A673 (cell line): ENCODE results near the gene SELENBP1. TPM values are rescaled to one million over a fixed set of nuclear protein-coding genes. Genes with fewer than 3 reads are reported as not detected.

ENCODE experiments used
- BruUV-seq: library from RNA; stranded (reverse); fragments of 400-500 nt; replicated peaks from 2 replicates; lab custom pipeline; 2021; lab: Mats Ljungman, UMichigan
- CTCF ChIA-PET: fragments of 300-600 bp; sonication (Branson Sonifier 250); formaldehyde crosslinking; loops from one replicate; lab custom pipeline; 2022; ENCODE audit warnings: antibody characterized with exemption; lab: Charles Lee
- POLR2A ChIA-PET: fragments of 300-600 bp; sonication (Branson Sonifier 250); formaldehyde crosslinking; loops from one replicate; lab custom pipeline; 2022; ENCODE audit warnings: antibody characterized with exemption; ENCODE audit not compliant: low non-redundant PET; lab: Charles Lee
- DNase-seq: peaks from one replicate; pipeline ENCODE4 v3.0.0-alpha.2; 2015; ENCODE audit warnings: low spot score
- H3K27ac ChIP-seq: fragments of 200-600 bp; sonication (generic); 2 replicates; pipeline ENCODE4 v1.5.1; 2016; ENCODE audit warnings: mixed run types, low read depth, mild to moderate bottlenecking, mixed read lengths, antibody characterized with exemption, low read length; ENCODE audit not compliant: poor library complexity, severe bottlenecking
- H3K27me3 ChIP-seq: fragments of 200-600 bp; sonication (generic); replicated peaks from 2 replicates; pipeline ENCODE4 v1.6.1; 2017; ENCODE audit warnings: mixed run types, low read depth, mild to moderate bottlenecking, mixed read lengths, antibody characterized with exemption, low read length; ENCODE audit not compliant: insufficient read depth, poor library complexity
- H3K36me3 ChIP-seq: fragments of 200-600 bp; sonication (generic); 2 replicates; pipeline ENCODE4 v1.6.1; 2016; ENCODE audit warnings: mixed run types, mild to moderate bottlenecking, mixed read lengths, antibody characterized with exemption, low read length; ENCODE audit not compliant: insufficient read depth, poor library complexity, severe bottlenecking
- H3K4me1 ChIP-seq: fragments of 200-600 bp; sonication (generic); 2 replicates; pipeline ENCODE4 v1.6.1; 2017; ENCODE audit warnings: mixed run types, mild to moderate bottlenecking, mixed read lengths, antibody characterized with exemption, low read length; ENCODE audit not compliant: insufficient read depth, poor library complexity, severe bottlenecking
- H3K4me3 ChIP-seq: fragments of 200-600 bp; sonication (generic); 2 replicates; pipeline ENCODE4 v1.5.1; 2016; ENCODE audit warnings: low read depth, mixed run types, mild to moderate bottlenecking, mixed read lengths, low read length; ENCODE audit not compliant: poor library complexity, severe bottlenecking
- H3K9me3 ChIP-seq: fragments of 200-600 bp; sonication (generic); 2 replicates; pipeline ENCODE4 v1.6.1; 2016; ENCODE audit warnings: mixed run types, low read depth, mild to moderate bottlenecking, mixed read lengths, antibody characterized with exemption, low read length; ENCODE audit not compliant: poor library complexity, severe bottlenecking
- EZH2 ChIP-seq: fragments of 200-600 bp; sonication (generic); IDR thresholded peaks from 2 replicates; pipeline ENCODE4 v1.6.1; 2017; ENCODE audit warnings: borderline replicate concordance, low read depth, mild to moderate bottlenecking, mixed read lengths, antibody characterized with exemption, low read length; ENCODE audit not compliant: poor library complexity, severe bottlenecking
- intact Hi-C: fragments of 100-400 bp; cut with micrococcal nuclease; formaldehyde crosslinking; loops from one replicate; pipeline ENCODE4 v1.10.0; 2022; ENCODE audit not compliant: unreplicated experiment
- total RNA-seq: library from RNA; stranded (reverse); gene quantifications from 2 replicates; pipeline ENCODE4 v1.2.3, GENCODE V29; 2021
- TF ChIP-seq, protein P1 (sequence below): fragments of 300-800, 200-600 bp; sonication (generic); conservative IDR thresholded peaks from 2 replicates; pipeline ENCODE4 v1.5.1; 2017; ENCODE audit warnings: low read depth, mild to moderate bottlenecking, antibody characterized with exemption, low read length, moderate library complexity, mixed read lengths

SELENBP1 gene
- total RNA-seq, 1 experiment from 2014 or later, result not detected

DNA sequence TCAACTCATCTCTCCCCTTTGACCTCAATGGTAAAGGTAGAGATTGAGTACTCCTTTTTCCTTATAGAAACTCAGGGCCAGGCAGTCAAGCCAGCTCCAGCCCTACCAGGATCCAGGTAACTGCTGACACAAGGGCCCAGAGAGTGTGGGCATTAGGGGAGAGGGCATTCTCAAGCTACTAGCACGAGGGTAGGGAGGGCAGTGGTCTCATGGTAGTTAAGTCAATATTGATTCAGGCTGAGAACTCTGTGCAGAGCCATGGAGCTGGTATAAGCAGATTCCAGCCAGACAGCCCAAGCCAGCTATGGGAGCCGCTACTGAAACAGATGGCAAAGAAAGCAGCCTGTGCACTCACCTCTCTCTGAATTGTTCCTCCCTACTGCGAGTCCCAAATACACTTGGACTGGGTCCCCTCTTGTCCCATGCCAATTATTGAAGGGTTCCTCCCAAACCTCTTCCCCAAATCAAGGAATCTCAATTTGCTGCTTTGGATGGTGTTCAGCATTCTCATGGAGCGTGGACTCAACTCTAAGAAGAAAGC is 48.0 kb downstream of the SELENBP1 start:
- intact Hi-C loops, result no loop called here
- Histone ChIP-seq H3K4me3 (no peak overlapping the region), H3K36me3 (peaks cover 21% of the 10 kb centered on the region), H3K27ac (no peak overlapping the region), H3K27me3 (no peaks in the 10 kb centered on the region), H3K4me1 (peaks cover 8% of the 10 kb centered on the region), H3K9me3 (no peaks in the 10 kb centered on the region)
- DNase-seq, result no peak
- ChIA-PET CTCF (no interaction called here), POLR2A (no interaction called here)
- TF ChIP-seq EZH2, result no peak
- TF ChIP-seq, protein P1, sequence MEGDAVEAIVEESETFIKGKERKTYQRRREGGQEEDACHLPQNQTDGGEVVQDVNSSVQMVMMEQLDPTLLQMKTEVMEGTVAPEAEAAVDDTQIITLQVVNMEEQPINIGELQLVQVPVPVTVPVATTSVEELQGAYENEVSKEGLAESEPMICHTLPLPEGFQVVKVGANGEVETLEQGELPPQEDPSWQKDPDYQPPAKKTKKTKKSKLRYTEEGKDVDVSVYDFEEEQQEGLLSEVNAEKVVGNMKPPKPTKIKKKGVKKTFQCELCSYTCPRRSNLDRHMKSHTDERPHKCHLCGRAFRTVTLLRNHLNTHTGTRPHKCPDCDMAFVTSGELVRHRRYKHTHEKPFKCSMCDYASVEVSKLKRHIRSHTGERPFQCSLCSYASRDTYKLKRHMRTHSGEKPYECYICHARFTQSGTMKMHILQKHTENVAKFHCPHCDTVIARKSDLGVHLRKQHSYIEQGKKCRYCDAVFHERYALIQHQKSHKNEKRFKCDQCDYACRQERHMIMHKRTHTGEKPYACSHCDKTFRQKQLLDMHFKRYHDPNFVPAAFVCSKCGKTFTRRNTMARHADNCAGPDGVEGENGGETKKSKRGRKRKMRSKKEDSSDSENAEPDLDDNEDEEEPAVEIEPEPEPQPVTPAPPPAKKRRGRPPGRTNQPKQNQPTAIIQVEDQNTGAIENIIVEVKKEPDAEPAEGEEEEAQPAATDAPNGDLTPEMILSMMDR, result no peak
- BruUV-seq, result no TSS peak

DNA sequence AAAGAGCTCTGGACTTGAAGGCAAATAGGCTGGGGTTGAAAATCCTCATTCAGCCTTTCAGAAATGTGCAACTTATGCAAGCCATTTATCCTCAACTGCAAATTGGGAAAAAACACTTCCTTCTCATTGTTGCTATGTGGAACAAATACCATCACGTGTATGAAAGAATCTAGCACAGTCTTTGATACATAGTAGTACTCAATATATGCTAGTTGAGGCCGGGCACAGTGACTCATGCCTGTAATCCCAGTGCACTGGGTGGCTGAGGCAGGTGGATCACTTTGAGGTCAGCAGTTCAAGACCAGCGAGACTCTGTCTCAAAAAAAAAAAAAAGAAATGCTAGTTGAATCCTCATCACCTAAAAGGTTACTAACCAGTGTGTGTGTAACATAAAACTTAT is 53.5 kb downstream of the SELENBP1 start:
- Histone ChIP-seq H3K4me3 (no peak overlapping the region), H3K27ac (no peak overlapping the region), H3K36me3 (peaks cover 32% of the 10 kb centered on the region), H3K27me3 (no peaks in the 10 kb centered on the region), H3K4me1 (no peaks in the 10 kb centered on the region), H3K9me3 (no peaks in the 10 kb centered on the region)
- no peak for DNase-seq
- no TSS peak for BruUV-seq
- CTCF ChIA-PET, result interaction anchor here (1.5 kb wide), 1 partner anchor 18 kb away, joined by 3 read pairs; no protein-coding TSS in a partner anchor
- intact Hi-C loops, result no loop called here
- TF ChIP-seq, protein P1, result no peak
- no peak for TF ChIP-seq EZH2
- POLR2A ChIA-PET, result no interaction called here

DNA sequence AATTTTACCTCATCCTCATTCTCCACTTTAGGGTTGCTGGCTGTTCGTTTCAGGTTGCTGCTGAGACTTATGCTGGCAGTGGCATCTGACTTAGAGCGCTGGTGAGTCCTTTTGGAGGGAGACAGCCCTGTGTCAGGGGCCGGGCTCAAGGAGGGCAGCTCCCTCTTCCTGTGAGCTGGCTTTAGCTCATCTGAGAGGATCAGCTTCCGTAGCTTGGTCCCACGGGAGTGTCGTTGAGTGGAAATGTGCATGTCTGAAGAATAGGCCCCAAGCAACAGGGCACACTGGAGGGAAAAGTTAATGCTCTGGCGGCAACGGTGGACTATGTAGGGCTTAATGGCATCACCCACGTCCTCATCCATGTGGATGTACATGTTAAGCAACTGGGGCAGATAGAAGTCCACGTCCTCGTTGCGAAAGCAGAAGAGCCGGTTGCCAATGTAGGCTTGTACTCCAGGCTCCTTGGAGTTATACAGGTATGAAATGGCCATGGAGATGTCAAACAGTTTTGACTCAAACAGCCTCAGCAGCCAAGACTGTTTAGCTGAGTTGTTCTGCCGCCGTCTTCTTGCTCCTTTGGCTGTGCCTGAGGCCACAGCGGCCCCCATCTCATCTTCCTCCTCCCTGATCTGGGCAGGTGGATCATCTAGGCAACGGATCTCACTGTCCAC is 56.8 kb downstream of the SELENBP1 start:
- H3K9me3 ChIP-seq, result no peaks in the 10 kb centered on the region
- ChIA-PET POLR2A (no interaction called here), CTCF (no interaction called here)
- intact Hi-C loops, result no loop called here
- TF ChIP-seq, protein P1, result no peak
- no peak for TF ChIP-seq EZH2
- no peak for DNase-seq
- H3K4me1 ChIP-seq, result no peaks in the 10 kb centered on the region
- H3K4me3 ChIP-seq, result no peak overlapping the region
- no peaks in the 10 kb centered on the region for H3K27me3 ChIP-seq
- BruUV-seq, result no TSS peak
- no peak overlapping the region for H3K27ac ChIP-seq
- H3K36me3 ChIP-seq, result peaks cover 36% of the 10 kb centered on the region

Other genes starting within 250 kb of the SELENBP1 start
- 4.7 and 8.9 TPM in 2 replicates for gene SEMA6C, start 226.1 kb downstream of the SELENBP1 start, total RNA-seq
- not detected in 2 replicates for gene TNFAIP8L2, start 216.1 kb downstream of the SELENBP1 start, total RNA-seq
- gene LYSMD1, start 206.8 kb downstream of the SELENBP1 start, total RNA-seq, result 7.7 and 8.1 TPM in 2 replicates
- 57.5 and 59.6 TPM in 2 replicates for gene SCNM1, start 206.6 kb downstream of the SELENBP1 start, total RNA-seq
- 1.4 and 2.8 TPM in 2 replicates for gene TMOD4, start 196.7 kb downstream of the SELENBP1 start, total RNA-seq
- gene VPS72, start 182.5 kb downstream of the SELENBP1 start, total RNA-seq, result 113 and 114 TPM in 2 replicates
- gene PIP5K1A, start 174.2 kb downstream of the SELENBP1 start, total RNA-seq, result 109 and 115 TPM in 2 replicates
- 312 and 339 TPM in 2 replicates for gene PSMD4, start 118.0 kb downstream of the SELENBP1 start, total RNA-seq
- 26.4 and 30.2 TPM in 2 replicates for gene ZNF687, start 90.4 kb downstream of the SELENBP1 start, total RNA-seq
- gene PI4KB, start 45.3 kb downstream of the SELENBP1 start, total RNA-seq, result 62.1 and 62.8 TPM in 2 replicates
- 49.0 and 51.8 TPM in 2 replicates for gene RFX5, start 25.5 kb downstream of the SELENBP1 start, total RNA-seq
- 553 and 565 TPM in 2 replicates for gene PSMB4, start 26.9 kb upstream of the SELENBP1 start, total RNA-seq
- 98.4 and 102 TPM in 2 replicates for gene POGZ, start 86.8 kb upstream of the SELENBP1 start, total RNA-seq
- gene CGN, start 138.7 kb upstream of the SELENBP1 start, total RNA-seq, result 2.6 and 4.1 TPM in 2 replicates
- gene TUFT1, start 167.6 kb upstream of the SELENBP1 start, total RNA-seq, result 2.6 and 4.4 TPM in 2 replicates
- gene SNX27, start 239.3 kb upstream of the SELENBP1 start, total RNA-seq, result 45.9 and 46.7 TPM in 2 replicates